ENCODE results near the gene TMEM117.

TMEM117 gene

DNA sequence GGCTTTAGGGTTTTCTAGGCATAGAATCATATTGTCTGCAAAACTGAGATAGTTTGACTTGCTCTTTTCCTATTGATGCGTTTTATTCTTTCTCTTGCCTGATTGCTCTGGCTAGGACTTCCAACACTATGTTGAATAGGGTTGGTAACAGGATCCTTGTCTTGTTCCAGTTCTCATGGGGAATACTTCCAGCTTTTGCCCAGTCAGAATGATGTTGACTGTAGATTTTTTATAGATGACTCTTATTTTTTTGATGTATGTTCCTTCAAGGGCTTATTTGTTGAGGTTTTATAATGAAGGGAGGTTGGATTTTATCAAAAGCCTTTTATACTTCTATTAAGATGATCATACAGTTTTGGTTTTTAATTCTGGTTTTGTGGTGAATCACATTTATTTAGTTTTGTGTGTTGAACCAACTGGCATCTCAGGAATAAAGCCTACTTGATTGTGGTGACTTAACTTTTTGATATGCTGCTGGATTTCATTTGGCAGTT, 478.2 kb downstream of the TMEM117 start:
- FAIRE-seq (no peak), DNase-seq (ENCODE audit: insufficient read length, low spot score) (no peak)
- no peak for TF ChIP-seq POLR2A (IDR thresholded peaks at IDR 0.05; ENCODE audit: low read depth, low read length)

DNA sequence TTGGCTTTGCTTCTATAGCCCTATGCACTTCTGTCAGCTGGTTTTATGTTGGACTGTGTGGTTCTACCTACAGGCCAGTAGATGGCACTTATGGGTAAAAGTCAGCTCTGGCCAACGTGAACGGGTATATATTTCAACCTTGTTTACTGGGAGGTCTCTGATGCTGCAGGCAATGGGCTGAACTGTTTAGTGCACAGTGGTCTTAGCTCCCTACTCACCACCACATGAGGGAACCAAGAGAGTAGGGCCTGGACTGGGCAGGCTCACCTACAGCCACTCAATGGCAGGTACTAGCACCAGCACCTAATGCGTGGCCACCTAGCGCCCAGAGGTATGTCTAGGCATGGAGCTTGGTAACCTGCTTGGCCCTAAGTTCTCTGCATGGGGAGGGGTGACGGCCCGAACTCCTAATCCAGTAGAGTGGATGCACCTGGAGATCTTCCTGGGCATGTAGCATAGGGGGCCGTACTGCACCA, 481.8 kb downstream of the TMEM117 start:
- FAIRE-seq (no peak), DNase-seq (ENCODE audit: insufficient read length, low spot score) (no peak)
- TF ChIP-seq POLR2A (IDR thresholded peaks at IDR 0.05; ENCODE audit: low read depth, low read length): no peak

DNA sequence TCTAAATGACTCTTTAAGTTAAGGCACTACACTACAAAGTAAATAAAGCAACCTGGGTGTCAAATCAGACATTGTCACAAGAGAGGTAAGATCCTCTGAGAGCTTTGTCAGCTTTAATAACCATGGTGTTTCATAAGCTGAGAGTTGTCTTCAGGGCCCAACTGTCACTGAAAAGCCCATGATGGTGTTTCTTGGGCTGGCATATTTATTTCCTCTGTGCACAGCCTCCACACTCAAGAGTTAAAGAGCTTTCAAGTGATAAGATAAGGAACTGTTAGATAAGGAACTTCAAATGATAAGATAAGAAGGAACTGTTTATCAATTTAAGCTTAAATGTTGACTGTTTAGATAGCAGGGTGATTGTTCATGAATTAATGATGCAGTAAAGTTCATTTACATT, 495.4 kb downstream of the TMEM117 start:
- no peak for TF ChIP-seq POLR2A (IDR thresholded peaks at IDR 0.05; ENCODE audit: low read depth, low read length)
- DNase-seq (ENCODE audit: insufficient read length, low spot score) (no peak), FAIRE-seq (no peak)

DNA sequence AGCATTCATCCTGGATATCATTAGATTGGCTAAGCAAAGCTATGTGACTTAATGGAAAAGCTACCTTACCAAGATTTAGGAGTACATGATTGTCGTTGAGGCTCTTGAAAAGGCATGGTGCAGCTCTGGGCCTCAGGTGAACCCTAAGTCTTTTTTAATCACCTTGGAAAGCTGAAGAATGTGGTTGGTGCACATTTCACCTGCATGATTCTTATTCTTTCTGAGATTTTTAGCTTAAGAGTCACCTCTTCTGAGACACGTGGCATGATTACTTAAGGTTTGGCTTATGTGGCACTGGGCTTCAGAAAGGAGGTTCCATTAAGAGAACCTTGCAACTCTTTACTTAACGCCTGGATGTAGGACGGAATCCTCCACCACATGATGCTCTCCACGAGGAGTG, 498.5 kb downstream of the TMEM117 start:
- DNase-seq (ENCODE audit: insufficient read length, low spot score): no peak
- no peak for FAIRE-seq
- TF ChIP-seq POLR2A (IDR thresholded peaks at IDR 0.05; ENCODE audit: low read depth, low read length): no peak

DNA sequence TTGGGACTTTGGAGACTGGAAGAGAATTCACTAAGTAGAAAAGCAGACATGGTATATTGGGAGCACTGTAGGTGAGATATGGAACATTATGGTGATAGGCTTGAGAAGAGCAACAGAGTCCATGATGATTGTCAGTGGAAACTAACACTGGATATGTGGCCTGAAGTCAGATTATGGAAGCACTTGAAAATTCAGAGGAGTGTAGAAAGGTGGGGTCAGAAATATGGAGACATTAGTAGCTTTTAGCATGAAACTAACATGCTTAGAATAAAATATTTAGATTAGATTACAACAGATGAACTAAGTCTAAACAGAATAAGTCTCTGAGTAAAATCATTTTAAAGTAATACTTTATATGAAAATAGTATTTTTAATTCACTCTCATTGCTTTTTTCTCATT, 499.1 kb downstream of the TMEM117 start:
- TF ChIP-seq POLR2A (IDR thresholded peaks at IDR 0.05; ENCODE audit: low read depth, low read length): no peak
- DNase-seq (ENCODE audit: insufficient read length, low spot score) (no peak), FAIRE-seq (no peak)

DNA sequence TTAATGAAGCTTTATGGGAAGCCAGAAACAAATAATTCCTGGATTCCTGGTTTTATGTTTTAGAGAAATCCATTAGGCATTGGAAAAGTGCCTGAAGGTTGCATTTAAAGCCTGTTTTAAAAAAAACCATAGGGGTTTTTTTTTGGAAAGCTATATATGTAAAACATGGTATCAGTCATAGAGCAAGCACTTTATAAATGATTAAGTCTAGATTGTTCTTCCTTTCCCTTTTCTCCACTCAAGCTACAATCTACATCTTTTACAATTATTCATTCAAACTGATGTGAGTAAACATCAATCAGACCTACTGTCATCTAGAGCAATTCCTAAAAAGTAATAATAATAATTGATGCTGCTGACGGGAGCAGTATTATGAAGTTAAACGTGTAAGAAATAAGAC, 500.7 kb downstream of the TMEM117 start:
- no peak for FAIRE-seq
- DNase-seq (ENCODE audit: insufficient read length, low spot score): no peak
- TF ChIP-seq POLR2A (IDR thresholded peaks at IDR 0.05; ENCODE audit: low read depth, low read length): no peak

DNA sequence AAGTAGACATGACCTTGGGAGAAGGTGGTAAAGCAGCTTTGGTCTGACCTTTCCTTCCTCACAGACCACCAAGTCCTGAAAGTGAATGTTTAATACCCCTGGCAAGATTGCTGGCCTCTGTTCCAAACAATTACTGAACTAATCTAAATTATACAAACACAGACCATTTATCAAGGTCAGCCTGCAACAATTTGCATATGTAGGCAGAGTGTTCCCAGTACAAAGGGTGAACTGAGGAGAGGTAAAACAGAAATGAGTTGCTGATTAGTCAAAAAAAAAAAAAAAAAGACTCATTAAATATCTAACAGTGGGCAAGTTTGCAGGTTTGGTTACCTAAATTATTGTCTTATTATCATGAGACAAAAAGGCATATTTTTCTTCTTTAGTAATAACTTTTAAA, 506.5 kb downstream of the TMEM117 start:
- no peak for TF ChIP-seq POLR2A (IDR thresholded peaks at IDR 0.05; ENCODE audit: low read depth, low read length)
- DNase-seq (ENCODE audit: insufficient read length, low spot score): no peak
- no peak for FAIRE-seq

DNA sequence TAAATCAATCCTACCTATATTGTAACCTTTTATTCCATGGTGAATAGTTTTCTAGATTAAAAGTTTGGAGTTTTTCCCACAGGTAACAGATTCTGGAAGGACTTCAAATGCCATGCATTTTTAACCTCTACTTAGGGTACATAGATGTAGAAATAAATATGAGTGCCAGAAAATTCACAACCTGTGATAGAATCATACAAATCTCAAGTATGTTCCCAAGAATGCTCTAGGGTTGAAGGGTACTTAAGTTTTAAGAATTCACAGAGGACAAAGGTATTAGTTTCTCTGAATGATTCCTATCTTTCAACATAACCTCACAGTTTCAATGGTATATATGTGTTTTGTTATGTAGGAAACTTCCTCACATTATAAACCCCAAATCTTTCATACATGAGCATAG, 511.3 kb downstream of the TMEM117 start:
- FAIRE-seq (no peak), DNase-seq (ENCODE audit: insufficient read length, low spot score) (no peak)
- TF ChIP-seq POLR2A (IDR thresholded peaks at IDR 0.05; ENCODE audit: low read depth, low read length): no peak

DNA sequence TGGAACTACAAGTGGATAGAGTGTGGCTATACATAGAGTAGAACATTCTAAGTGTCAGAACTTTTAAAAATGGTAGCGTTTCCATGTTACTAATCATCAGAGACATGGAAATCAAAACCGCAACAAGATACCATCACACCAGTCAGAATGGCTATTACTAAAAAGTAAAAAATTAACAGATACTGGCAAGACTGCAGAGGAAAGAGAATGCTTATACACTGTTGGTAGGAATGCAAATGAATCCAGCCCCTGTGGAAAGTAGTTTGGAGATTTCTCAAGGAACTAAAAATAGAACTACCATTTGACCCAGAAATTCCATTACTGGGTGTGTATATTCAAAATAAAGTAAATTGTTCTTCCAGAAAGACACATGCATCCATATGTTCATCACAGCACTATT, 521.6 kb downstream of the TMEM117 start:
- DNase-seq (ENCODE audit: insufficient read length, low spot score) (no peak), FAIRE-seq (no peak)
- TF ChIP-seq POLR2A (IDR thresholded peaks at IDR 0.05; ENCODE audit: low read depth, low read length): no peak

DNA sequence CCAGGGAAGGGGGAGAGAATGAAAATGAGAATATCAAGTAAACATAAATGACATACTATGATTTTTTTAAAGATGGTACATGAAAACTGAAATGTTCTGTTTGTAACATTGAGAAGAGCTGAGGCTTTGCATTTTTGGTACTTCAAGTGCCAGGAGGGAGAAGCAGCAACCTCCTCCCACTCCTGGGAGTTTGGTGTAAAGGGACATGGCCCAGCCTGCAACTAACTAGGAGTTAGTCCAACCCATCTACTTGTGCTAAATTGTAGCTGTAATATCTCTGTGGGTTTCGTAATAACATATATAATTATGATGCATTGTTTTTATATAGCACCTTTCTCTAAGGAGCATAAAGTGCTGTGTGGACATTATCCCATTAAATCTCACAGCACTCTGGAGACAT, 522.8 kb downstream of the TMEM117 start:
- DNase-seq (ENCODE audit: insufficient read length, low spot score) (no peak), FAIRE-seq (no peak)
- no peak for TF ChIP-seq POLR2A (IDR thresholded peaks at IDR 0.05; ENCODE audit: low read depth, low read length)

DNA sequence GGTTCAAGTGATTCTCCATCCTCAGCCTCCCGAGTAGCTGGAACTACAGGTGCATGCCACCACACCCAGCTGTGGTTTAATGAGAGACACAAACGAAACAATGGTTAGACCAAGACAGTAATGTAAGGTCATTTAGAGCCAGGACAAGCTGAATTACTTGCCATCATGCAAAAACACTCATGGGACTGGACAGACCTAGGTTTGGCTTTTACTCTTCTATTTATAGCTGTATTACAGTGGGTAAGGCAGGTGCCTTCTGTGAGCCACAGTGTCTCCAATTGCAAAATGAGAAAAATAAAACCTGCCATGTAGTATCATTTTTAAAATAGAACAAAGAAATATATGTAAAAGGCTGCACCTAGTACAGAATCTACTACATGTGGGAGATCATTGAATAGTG, 527.1 kb downstream of the TMEM117 start:
- FAIRE-seq: no peak
- no peak for TF ChIP-seq POLR2A (IDR thresholded peaks at IDR 0.05; ENCODE audit: low read depth, low read length)

DNA sequence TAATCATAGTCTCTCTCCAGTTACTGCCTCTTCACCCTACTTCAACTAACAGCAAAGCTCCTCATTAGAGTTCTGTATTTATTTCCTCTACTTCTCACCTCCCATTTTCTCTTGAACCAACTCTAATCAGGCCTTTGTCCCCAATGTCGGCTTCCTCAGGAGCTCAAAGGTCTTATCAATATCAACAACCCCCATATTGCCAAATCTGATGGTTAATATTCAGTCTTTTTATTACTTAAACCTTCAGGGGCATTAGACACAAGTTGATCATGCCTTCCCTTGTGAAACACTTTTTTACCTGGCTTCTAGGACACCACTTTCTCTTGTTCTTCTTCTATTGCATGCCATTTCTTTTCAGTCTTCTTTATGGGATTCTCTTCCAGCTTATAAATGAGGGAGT, 531.3 kb downstream of the TMEM117 start:
- TF ChIP-seq POLR2A (IDR thresholded peaks at IDR 0.05; ENCODE audit: low read depth, low read length): no peak
- FAIRE-seq (no peak), DNase-seq (ENCODE audit: insufficient read length, low spot score) (no peak)

More for the DNA sequence above, 527.1 kb downstream of the TMEM117 start:
- DNase-seq (ENCODE audit: insufficient read length, low spot score): no peak

DNA sequence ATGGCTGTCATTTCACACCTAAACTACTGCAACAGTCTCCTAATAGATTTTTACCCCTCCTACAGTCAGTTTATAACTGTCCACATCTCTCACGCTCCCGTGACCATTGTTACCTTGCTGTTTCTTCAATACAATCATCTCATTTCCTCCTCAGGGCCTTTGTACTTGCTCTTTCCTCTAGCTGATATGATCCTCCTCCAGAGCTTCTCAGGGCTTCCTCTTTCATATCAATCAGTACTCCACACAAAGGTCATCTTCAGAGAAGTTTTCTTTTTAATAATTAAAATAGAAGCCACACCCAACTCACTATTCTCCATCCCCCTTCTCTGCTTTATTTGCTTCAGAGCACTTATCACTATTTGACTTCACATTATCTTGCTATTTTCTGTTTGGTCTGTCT, 532.0 kb downstream of the TMEM117 start:
- no peak for DNase-seq (ENCODE audit: insufficient read length, low spot score)
- TF ChIP-seq POLR2A (IDR thresholded peaks at IDR 0.05; ENCODE audit: low read depth, low read length): no peak
- no peak for FAIRE-seq

DNA sequence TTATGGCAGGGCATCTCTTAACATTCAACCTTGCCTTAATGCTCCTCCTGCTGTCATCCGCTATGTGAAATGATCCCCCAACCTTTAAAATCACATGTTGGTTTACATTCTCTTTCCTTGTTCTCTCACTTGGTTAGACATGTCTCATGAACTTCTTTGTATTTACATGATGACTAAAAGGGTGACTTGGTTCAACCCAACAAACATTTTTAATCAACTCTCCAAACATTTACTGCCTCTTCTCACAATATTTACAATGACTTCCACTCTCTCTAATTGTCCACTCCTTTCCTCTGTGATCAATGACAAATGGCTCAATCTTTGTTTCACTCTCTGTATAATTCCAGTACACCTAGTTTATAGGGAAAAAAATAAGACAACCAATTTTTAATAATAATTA, 534.1 kb downstream of the TMEM117 start:
- FAIRE-seq: no peak
- DNase-seq (ENCODE audit: insufficient read length, low spot score): no peak
- TF ChIP-seq POLR2A (IDR thresholded peaks at IDR 0.05; ENCODE audit: low read depth, low read length): no peak

DNA sequence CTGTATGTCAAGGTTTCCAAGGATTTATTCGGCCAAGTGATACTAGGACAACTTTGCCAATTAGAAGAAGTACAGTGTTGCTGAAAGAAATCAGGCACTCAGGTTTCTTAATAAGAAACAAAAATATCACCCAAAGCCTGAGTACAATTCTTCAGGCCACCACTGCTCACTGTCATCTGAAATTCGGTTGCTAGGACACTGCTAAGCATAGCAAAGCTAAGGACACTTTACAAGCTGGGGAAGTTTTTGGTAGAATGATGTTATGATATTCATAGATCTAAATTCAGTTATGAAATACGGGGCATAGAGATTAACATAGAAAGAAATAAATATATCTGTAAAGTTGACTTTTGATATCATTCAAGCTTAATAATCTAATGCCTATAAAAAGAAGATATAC, 535.1 kb downstream of the TMEM117 start:
- no peak for DNase-seq (ENCODE audit: insufficient read length, low spot score)
- no peak for FAIRE-seq
- no peak for TF ChIP-seq POLR2A (IDR thresholded peaks at IDR 0.05; ENCODE audit: low read depth, low read length)

DNA sequence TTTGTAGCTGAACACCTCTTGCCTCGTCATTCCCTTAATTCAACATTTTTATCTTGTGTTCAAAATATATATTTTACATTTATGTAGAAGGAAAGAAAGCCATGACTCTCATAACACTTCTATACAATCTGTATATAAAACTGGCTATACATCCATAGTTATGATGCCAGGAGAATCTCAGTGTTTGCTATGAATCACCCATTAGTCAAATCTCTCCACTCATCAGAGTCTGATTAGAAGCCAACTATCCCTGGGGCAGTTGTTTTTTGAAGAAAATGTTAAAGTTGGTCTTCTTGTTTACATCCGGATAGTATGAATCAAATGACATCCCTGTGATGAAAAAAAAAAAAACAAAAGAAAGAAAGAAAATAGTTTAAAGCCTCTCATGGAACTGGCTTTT, 536.4 kb downstream of the TMEM117 start:
- DNase-seq (ENCODE audit: insufficient read length, low spot score) (no peak), FAIRE-seq (no peak)
- no peak for TF ChIP-seq POLR2A (IDR thresholded peaks at IDR 0.05; ENCODE audit: low read depth, low read length)
